ENCODE results near the gene B3GNT9. TPM values are rescaled to one million over a fixed set of nuclear protein-coding genes. Genes with fewer than 3 reads are reported as not detected.

B3GNT9 gene
- total RNA-seq, 1 experiment from 2014 or later, result 4.0 TPM

DNA sequence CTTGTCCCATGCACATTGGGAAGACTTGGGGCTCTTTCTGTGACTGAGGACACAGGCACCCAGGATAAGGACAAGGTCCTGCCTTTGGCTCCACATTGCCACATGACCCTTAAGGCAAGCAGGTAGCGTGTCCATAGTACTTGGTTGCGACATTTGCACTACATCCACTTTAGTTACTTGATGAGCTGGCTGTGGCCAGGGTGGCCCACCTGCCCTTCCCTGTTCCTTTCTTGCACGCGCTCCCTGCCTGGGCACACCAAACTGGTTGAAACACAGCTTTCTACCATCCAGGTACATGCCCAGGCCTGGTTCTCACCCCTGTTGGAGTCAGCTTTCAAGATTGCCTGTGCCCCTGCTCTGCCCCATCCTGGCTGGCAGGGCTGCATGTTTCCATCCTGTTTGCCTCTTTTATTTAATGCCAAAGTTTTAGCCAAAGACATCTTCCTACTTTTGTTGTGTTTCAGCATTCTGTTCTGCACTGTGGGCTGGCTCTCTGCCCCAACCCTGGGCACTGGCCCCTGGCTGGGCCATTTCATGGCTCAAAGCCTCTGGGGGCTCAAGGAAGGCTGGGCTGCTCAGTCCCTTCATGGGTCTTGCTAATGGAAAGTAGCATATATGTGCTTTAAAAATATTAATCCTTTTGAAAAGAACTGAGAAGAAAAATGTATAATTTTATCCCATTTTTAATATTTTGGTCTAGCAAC lies 3.2 kb downstream of the B3GNT9 start:
- no peaks in the 10 kb centered on the region for H3K9me3 ChIP-seq (ENCODE audit: insufficient read depth, low read depth)
- H3K9me2 ChIP-seq (ENCODE audit: insufficient read depth), result no peaks in the 10 kb centered on the region
- no peaks in the 10 kb centered on the region for H3K79me2 ChIP-seq (ENCODE audit: low read depth)
- no TSS peak for BruUV-seq (replicated peaks)
- H2AFZ ChIP-seq, result no peak overlapping the region
- no peak for TF ChIP-seq EZH2 (IDR thresholded peaks at IDR 0.05; ENCODE audit: low read depth)
- TF ChIP-seq, protein P1, sequence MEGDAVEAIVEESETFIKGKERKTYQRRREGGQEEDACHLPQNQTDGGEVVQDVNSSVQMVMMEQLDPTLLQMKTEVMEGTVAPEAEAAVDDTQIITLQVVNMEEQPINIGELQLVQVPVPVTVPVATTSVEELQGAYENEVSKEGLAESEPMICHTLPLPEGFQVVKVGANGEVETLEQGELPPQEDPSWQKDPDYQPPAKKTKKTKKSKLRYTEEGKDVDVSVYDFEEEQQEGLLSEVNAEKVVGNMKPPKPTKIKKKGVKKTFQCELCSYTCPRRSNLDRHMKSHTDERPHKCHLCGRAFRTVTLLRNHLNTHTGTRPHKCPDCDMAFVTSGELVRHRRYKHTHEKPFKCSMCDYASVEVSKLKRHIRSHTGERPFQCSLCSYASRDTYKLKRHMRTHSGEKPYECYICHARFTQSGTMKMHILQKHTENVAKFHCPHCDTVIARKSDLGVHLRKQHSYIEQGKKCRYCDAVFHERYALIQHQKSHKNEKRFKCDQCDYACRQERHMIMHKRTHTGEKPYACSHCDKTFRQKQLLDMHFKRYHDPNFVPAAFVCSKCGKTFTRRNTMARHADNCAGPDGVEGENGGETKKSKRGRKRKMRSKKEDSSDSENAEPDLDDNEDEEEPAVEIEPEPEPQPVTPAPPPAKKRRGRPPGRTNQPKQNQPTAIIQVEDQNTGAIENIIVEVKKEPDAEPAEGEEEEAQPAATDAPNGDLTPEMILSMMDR (conservative IDR thresholded peaks at IDR 0.05), result no peak
- H3K27me3 ChIP-seq (ENCODE audit: insufficient read depth, low read depth), result no peaks in the 10 kb centered on the region
- no peaks in the 10 kb centered on the region for H3K4me1 ChIP-seq (replicated peaks; ENCODE audit: insufficient read depth)
- no peak overlapping the region for H3K27ac ChIP-seq
- no peak overlapping the region for H3K4me2 ChIP-seq
- intact Hi-C loops (cut with micrococcal nuclease; ENCODE audit: unreplicated experiment), result no loop called here
- H4K20me1 ChIP-seq (ENCODE audit: insufficient read depth), result no peaks in the 10 kb centered on the region
- POLR2A ChIA-PET (ENCODE audit: unreplicated experiment), result no interaction called here
- CTCF ChIA-PET, result no interaction called here
- H3K4me3 ChIP-seq, result no peak overlapping the region
- H3K36me3 ChIP-seq (ENCODE audit: low read depth), result no peaks in the 10 kb centered on the region; the same call in 1 of the 2 replicates
- no peak for DNase-seq
- H3F3A ChIP-seq (ENCODE audit: insufficient read depth, low read depth), result peaks cover 17% of the 10 kb centered on the region

DNA sequence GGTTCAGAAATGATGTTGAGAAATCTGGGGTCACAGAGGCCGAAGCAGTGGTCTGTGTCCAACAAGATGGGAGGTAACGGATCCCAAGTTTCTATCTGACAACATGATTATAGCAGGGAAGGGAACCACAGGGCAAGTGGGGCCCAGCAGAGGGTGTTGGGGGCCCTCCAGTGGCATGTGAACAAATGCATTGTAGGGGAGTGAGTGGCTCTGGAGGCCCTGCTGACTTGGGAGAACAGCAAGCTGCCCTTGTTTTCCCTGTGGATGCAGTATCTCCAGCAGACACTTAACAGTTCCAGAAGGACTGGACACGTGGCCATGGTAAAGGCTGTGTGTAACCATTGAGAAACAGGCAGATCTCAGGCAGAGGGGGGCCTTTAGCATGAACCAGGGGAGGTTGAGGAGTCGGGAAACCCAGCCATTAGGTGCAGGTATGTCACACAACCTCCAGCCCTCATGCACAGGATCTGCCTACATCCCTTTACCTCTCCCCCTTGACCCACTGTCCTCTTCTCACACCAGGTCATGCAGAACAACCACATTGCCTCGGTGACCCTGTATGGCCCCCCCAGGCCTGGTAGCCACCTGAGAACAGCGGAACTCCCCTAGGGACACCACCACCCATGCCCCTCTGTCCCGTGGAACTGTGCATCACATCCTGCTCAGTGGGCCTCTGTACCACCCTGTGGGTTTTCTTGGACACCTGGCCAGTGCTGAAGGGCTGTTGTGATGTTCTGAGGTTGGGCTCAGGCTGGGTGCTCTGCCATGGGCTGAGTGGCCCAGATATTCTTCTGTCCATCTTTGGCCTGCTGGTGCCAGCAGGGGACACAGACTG lies 4.1 kb downstream of the B3GNT9 start:
- no peak for TF ChIP-seq EZH2 (IDR thresholded peaks at IDR 0.05; ENCODE audit: low read depth)
- TF ChIP-seq, protein P1 (conservative IDR thresholded peaks at IDR 0.05), result no peak
- no peak overlapping the region for H3K27ac ChIP-seq
- ChIA-PET CTCF (no interaction called here), POLR2A (ENCODE audit: unreplicated experiment) (no interaction called here)
- no peak overlapping the region for H3K4me2 ChIP-seq
- no peak overlapping the region for H2AFZ ChIP-seq
- no peaks in the 10 kb centered on the region for H3K4me1 ChIP-seq (replicated peaks; ENCODE audit: insufficient read depth)
- no peak for DNase-seq
- no TSS peak for BruUV-seq (replicated peaks)
- intact Hi-C loops (cut with micrococcal nuclease; ENCODE audit: unreplicated experiment), result no loop called here
- H3K4me3 ChIP-seq, result no peak overlapping the region
- peaks cover 17% of the 10 kb centered on the region for H3F3A ChIP-seq (ENCODE audit: insufficient read depth, low read depth)
- no peaks in the 10 kb centered on the region for H3K9me2 ChIP-seq (ENCODE audit: insufficient read depth)
- H3K27me3 ChIP-seq (ENCODE audit: insufficient read depth, low read depth), result no peaks in the 10 kb centered on the region
- H3K79me2 ChIP-seq (ENCODE audit: low read depth), result no peaks in the 10 kb centered on the region
- H3K36me3 ChIP-seq (ENCODE audit: low read depth), result no peaks in the 10 kb centered on the region; the same call in 1 of the 2 replicates
- no peaks in the 10 kb centered on the region for H3K9me3 ChIP-seq (ENCODE audit: insufficient read depth, low read depth)
- H4K20me1 ChIP-seq (ENCODE audit: insufficient read depth), result no peaks in the 10 kb centered on the region

DNA sequence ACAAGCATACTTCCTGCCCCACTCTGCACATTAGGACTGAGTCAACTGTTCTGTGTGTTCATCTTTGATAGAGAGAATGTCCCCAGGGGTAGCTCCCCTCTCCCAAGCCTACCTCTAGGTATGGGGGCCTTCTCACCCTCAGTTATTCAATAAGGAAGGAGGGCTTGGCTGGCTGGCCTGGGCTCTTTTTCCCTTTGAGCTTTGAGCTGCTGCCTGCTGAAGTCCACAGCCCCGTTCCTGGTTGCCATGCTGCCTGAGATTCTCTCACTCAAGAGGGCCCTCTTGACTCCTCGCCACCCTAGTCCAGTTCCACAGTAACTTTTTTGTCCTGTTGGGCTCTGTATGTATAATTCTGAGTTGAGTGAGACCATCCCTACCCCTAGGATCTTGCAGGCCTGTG lies 5.1 kb downstream of the B3GNT9 start:
- H4K20me1 ChIP-seq (ENCODE audit: insufficient read depth), result no peaks in the 10 kb centered on the region
- H3K27ac ChIP-seq, result no peak overlapping the region
- no TSS peak for BruUV-seq (replicated peaks)
- DNase-seq, result no peak
- no peaks in the 10 kb centered on the region for H3K79me2 ChIP-seq (ENCODE audit: low read depth)
- H3K27me3 ChIP-seq (ENCODE audit: insufficient read depth, low read depth), result no peaks in the 10 kb centered on the region
- no peak overlapping the region for H3K4me3 ChIP-seq
- no peak overlapping the region for H3K4me2 ChIP-seq
- intact Hi-C loops (cut with micrococcal nuclease; ENCODE audit: unreplicated experiment), result no loop called here
- H3K4me1 ChIP-seq (replicated peaks; ENCODE audit: insufficient read depth), result no peaks in the 10 kb centered on the region
- peaks cover 17% of the 10 kb centered on the region for H3F3A ChIP-seq (ENCODE audit: insufficient read depth, low read depth)
- no peaks in the 10 kb centered on the region; the same call in 1 of the 2 replicates for H3K36me3 ChIP-seq (ENCODE audit: low read depth)
- no peak overlapping the region for H2AFZ ChIP-seq
- POLR2A ChIA-PET (ENCODE audit: unreplicated experiment), result no interaction called here
- TF ChIP-seq, protein P1 (conservative IDR thresholded peaks at IDR 0.05), result no peak
- TF ChIP-seq EZH2 (IDR thresholded peaks at IDR 0.05; ENCODE audit: low read depth), result no peak
- CTCF ChIA-PET, result interaction anchor here (0.6 kb wide), 1 partner anchor 8 kb away, joined by 6 read pairs; no protein-coding TSS in a partner anchor
- no peaks in the 10 kb centered on the region for H3K9me2 ChIP-seq (ENCODE audit: insufficient read depth)
- no peaks in the 10 kb centered on the region for H3K9me3 ChIP-seq (ENCODE audit: insufficient read depth, low read depth)
